Activated CD8-positive, alpha-beta memory T cell treated with anti-CD3 and anti-CD28 coated beads, Interleukin-2, amount 50 U/mL, for 4 hours (primary cell): ENCODE measurements around the gene STX12.
"Not testable (repeated sequence)": the region's sequence is repeated elsewhere in the genome, so short reads cannot be mapped to it uniquely, and the experiment has no call there.

Experiments
- DNase-seq: peaks from one replicate; pipeline ENCODE4 v3.0.0-alpha.2; 2020

Gene STX12

DNA sequence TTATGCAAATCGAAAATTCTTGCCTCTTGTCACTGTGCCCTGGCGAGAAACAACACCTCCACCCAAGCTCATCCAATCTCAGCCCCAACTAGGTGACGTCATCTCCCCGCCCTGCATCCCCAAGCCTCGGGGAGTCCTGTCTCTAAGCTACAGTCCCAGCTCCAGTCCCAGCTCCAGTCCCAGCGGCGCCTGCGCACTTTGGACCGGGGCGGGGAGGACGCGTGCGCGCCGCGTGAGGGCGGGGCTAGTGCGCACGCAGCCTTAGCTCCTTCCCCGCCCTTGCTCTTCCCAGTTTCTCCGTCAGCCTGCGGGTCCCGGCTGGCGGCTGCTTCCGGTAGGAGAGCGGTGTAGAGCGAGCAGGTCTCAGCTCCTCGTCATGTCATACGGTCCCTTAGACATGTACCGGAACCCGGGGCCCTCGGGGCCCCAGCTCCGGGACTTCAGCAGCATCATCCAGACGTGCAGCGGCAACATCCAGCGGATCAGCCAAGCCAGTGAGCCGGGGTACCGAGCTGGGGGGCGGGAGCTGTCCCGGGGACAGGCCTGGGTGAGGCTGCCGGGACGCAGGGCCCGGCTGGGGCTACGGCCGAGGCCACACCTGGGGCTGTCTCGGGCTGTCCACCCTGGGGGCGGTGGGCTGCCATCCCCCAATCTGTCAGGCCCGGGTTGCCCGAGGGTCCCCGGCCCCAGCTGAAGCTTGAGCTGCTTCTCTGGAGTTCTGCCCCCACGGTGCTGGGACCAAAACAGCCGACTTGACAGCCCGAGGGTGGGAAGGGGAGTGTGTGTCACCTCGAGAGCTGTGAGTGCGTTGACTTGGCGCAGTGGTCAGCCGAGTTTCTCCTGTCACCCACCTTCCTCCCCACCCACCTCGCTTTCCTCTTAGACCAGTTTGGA, at the start of gene STX12:
Gene STX12, plus strand, starts transcription at position 288 of the 894 bp plus-strand sequence. Its CDS starts 89 bp downstream, at position 377.
- peak; percentile 97 for DNase-seq

DNA sequence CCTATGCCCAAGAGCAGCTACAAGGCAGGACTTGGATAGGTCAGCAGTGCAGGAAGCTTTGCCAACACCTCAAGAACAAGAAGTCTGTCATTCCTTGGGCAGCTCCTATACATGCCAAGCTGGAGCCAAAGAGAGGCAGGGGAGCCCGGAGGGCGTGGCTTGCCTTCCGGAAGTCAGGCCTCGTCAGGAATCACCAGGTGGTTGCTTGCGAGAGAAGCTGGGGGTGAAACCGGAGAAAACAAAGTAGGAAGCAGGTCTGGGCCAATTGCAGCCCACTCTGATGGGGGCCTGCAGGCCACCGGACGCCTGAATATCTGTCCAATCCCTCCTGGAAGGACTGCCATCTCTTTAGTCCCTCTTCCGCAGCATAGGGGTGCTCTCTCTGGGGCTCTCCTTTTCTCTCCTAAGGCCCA, 48.1 kb upstream of the STX12 start:
- no peak for DNase-seq

DNA sequence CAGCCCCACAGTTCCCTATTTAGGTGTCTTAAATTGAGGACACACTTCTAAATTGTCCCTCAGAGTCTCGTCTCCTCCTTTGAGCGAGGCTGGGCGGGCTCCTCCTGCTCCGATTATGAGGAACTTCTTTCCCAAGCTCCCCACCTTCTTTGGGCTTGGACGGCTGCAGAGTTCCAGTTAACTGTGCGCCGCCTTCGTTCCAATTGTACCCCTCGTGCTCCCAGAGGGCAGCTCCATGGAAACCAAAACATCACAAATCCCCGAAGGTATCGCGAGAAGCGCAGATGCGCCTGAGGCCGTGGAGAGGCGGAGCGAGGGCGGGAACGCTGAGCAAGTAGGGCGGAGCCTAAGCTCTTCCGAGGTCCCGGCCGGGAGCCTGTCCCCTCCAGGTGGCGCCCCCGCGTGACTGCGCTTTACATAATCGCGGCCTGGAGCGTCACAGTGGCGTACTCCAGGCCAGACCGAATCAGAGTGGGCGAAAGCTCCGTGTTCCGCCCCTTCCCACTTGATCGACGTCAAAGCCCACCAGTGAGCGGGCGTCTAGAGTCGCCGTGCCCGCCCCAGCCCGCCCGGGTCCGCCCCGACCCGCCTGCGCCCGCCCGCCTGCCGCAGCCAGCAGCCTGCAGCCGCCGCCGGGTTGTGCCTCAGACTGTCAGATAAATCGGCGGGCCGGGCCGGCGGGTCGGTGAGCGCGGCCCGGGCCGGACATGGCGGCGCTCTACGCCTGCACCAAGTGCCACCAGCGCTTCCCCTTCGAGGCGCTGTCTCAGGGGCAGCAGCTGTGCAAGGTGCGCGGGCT, 47.4 kb upstream of the STX12 start, which contains the start of gene FAM76A:
Gene FAM76A, plus strand, starts transcription at position 588 of the 799 bp plus-strand sequence. Its CDS starts 120 bp downstream, at position 708.
- peak; percentile 99 for DNase-seq

DNA sequence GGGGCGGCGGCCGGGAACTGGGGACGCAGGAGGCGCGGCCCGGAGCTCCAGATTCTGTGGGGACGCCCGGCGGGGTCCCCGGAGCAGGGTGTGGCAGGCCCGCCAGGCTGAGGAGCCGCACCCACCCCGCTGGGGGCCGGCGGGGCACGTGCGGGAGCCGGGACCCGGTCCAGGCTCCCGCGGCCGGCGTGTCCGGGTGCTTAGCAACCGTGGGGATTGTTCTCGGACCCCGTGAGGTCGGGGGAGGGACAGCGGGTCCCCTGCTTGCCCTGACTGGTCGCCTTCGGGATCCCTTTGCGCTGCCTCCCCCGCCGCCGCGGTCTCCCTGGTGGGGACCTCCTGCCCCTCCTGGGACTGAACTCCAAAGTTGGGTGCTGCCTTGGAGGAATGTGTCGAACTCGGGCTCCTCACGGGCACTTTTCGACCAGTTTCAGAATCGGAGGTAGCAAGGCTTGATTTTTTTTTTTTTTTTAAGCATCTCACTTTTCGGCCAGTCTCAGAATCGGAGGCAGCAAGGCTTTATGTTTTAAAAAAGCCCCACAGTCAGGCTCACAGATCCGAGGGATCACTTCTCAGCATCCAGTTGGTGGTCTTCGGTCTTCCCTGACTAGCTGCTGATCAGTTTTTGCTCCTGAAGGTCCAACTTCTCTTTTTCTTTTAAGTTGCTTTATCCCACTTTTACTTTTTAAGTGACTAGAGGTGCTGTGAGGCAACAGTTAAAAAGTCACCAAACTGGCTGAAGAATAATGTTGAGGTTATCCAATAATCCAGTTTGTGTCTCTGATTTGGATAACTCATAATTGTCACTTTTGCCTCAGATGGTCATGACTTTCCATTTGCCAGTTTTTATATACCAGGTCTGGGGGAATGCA, 46.6 kb upstream of the STX12 start:
- DNase-seq: peak; percentile 34

DNA sequence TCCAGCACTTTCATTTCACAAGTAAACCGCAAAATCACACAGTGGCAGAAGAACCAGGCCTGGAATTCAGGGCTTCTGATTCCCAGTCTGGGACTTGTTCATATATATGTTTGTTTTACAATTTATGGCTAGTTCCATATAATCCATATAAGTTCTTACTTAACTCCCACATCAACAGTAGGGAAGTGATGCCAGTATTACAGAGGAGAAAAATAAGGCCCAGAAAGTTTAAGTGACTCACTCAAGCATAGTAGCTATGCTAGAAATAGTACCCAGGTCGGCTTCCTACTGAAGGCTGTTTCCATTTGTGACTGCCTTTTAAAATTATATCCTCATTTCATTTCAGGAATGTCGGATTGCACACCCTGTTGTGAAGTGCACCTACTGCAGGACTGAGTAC, 45.9 kb upstream of the STX12 start:
- DNase-seq: no peak

DNA sequence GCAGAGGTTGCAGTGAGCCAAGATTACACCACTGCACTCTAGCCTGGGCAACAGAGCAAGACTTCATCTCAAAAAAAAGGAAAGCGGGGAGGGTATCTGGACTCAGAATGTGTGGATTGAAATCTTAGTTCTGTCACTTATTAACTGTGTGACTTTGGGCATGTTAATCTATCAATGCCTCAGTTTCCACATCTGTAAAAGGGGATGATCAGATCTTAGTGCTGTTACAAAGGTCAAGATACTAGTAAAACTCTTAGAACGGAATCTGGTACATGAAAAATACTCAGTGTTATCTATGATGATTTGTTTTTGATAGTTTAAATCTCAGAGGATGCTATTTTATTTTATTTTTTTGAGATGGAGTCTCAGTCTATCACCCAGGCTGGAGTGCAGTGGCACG, 36.8 kb upstream of the STX12 start:
- DNase-seq: no peak

DNA sequence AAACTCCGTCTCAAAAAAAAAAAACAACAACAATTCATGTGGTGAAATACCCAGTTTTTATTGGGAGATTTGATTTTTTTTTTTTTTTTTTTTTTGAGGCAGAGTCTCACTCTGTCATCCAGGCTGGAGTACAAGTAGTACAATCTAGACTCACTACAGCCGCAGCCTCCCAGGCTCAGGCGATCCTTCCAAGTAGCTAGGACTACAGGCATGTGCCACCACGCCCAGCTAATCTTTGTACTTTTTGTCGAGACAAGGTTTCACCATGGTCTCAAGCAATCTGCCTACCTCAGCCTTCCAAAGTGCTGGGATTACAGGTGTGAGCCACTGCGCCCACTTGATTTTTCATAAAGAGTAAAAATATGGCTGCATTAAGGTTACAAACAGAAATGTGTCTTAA, 31.9 kb upstream of the STX12 start:
- no peak for DNase-seq

DNA sequence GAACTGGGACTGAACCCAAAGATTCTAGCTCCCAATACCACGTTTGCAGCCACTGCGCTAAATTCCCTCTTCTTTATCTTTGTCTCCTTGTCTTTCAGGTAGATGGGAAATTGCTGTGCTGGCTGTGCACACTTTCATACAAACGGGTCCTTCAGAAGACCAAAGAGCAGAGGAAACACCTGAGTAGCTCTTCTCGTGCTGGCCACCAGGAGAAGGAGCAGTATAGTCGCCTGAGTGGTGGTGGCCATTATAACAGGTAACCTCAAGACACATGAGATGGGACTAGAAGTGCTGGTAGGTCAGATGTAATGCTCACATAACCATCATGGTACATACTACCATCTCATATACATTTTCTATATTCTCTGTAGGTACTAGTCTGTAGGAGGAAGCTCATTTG, 28.5 kb upstream of the STX12 start:
- no peak for DNase-seq

DNA sequence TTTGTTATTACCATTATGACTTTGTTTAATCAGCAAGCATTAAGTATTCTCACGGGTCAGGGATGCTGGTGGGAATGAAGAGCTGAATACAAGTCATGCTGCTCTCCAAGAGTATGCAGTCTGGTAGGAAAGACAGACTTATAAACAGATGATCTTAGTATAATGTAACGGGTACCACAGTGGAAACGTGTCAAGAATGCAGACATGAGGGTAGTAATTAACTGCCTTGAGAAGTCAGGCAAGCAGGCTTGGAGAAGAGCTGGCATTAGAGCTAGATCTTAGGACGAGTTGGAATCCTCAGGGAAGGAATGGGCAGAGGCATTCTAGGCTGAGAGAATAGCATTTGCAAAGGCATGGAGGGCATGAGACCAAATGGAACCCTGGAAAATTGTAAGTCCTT, 27.6 kb upstream of the STX12 start:
- no peak for DNase-seq

DNA sequence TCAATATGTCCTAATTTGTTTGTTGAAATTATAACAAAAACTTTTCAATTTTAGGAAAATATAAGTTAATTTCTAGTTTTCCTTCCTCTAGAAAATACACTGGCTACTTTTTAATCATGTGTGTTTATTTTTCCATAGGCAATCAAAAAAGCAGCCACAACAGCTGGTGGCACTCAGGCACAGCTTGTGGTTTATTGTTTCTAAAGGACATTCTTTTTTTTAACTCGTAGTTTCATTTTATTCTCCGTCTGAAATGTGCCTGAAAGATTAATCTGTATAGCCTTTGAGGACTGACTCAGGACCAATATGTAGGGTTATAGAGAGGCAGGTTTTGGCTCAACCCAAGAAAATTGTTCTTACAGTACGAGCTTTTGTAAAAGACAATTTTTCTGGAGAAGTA, 20.7 kb upstream of the STX12 start:
- no peak for DNase-seq

DNA sequence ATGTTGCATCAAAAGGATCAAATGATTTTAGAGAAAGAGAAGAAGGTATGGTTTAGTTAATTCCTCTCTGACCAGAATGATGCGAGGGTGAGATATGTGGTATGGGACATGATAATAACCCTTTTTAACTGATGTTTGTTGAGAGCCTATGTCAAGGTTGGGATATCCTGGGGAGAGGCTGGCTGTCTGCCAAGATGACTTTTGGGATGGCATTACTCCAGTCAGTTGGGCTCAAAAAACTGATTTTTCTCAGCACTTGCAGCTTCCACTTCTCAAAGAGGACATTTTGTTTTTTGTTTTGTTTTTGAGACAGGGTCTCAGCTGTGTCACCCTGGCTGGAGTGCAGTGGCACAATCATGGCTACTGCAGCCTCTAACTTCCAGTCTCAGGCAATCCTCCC, 17.7 kb upstream of the STX12 start:
- no peak for DNase-seq

DNA sequence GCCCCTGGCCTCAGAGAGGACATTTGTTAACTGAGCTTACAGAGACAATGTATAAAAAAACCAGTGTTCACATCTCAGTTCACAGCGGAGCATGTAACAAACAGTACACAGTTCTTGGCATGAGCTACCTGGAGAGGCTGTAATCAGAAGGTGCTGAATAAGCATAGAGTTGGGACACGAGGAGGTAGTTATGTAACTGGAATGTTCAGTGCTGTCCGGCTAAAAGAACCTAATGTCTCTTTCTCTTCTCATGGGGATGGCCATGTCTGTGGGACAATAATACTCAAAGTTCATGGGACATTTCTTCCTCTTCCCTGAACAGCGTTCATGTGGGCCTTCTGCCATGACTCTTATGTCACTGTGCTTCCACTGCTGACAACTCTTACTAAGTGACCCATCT, 17.2 kb upstream of the STX12 start:
- DNase-seq: no peak

DNA sequence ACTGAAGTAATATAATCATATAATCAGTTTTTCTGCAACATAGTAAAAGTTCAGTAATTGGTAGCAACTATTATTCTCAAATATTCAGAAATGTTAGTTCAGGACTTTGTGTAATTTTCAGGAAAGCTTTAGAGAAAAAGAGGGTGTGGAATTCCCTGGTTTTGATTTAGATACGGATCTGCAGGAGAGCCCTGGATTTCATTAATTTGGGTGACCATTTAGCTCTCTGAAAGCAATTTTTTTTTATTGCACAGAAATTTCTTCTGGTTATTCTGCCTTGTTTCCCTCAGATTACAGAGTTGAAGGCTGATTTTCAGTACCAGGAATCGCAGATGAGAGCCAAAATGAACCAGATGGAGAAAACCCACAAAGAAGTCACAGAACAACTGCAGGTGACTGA, 13.8 kb upstream of the STX12 start:
- no peak for DNase-seq

DNA sequence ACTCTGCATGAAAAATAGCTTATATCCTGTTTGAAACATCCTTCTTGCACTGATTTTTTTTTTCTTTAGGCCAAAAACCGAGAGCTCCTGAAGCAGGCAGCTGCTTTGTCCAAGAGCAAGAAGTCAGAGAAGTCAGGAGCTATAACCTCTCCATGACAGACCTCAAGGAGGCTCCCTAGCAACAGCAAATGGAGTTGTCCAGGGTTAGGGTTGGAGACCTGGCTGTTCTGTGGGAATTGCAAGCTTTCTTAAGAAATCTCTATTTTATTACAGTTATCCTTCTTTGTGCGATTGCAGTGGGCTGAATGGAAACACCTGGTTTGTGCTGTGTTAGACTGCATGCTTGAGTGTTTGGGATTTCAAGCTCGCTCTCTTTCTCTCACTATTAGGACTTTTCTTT, 12.6 kb upstream of the STX12 start:
- DNase-seq: no peak

DNA sequence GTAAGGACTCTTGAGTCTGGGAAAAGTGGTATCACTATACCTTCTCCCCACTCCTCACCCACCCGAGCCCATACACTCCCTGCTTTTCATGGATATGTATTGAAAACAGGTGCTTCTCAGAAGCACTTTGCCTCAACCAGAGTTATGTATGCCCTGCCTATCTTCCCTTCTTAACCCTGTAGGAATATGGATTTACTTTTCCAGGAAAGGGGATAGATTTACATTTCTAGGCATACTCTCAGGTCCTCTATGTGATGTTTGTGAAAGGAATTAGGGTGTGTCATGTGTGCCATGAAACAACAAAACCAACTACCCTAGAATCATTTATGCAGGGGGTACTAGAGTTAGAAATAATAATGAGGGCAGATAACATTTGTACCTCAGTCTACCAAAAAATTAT, 11.0 kb upstream of the STX12 start:
- no peak for DNase-seq

DNA sequence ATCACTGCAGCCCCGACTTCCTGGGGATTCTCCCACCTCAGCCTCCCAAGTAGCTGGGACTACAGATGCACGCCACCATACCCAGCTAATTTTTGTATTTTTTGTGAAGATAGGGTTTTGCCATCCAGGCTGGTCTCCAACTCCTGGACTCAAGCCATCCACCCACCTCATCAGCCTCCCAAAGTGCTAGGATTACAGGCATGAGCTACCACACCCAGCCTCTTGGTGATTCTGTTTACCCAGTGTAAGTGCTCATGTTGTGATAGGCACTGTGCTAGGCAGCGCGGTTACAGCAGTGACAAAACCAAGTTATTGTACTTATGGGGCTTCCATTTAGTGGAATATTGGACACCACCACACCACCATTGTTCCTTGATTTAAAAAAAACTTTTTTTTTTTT, 9.7 kb upstream of the STX12 start:
- no peak for DNase-seq

DNA sequence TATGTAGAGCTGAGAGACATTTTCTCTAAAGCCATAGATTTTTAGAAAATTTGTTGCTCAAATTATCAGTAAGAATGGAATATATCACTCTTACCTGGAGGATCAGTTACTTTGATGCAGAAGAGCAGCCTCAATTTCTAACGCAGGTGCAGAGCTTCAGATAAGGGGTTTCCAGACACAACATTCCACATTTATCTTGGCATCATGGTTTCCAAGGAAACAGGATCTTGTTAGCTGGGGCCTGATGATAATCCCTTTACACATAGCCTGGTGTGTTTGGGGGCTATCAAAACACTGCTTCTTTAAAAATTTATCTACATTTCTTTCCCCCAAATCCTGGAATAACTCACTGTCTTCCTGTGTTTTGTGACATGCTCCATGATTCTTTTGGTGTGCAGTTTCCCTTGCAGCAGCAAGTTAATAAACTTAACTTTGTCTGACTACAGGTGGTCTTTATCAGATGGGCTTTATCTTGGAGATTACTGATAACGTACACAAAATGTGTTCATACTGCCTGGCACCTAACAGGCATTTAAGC, 2.7 kb upstream of the STX12 start:
- no peak for DNase-seq

DNA sequence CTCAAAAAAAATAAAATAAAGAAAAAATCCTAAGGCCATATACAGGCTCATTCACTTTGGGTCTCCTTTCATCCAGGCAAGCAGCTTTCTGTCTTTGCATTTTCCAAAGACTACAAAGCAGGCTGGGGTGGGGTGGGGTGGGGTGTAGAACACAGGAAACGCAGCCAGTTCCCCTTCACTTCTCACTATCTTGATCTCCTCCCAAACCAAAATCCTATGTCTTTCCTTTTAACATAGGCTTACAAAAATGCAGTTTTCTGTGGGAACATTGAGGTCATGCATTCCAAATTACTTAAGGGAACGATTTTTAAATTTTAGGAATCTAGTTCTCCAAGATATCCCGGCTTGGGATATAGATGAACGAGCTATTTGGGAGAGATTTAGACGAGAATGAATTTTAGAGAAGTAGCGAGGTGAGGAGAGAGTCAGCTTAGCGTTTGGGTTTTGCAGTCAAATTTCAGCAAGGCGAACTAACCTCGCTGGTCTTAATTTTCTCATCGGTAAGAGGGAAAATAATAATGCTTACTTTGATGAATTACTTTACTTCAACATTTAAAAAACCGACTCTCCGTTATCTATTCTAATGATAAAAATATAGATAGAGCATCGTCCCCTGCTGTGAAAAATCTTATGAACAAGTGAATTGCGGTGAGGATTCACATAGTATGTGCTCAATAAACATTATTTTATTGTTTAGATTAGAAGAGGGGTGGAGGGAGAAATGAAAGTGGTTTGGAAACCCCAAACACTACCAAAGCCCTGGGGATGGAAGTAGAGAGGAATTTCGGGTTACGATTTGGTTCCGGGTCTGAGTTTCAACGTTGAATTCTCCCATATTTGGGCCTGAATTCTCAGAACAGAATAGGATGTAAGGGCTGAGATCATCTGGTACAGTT, 735 bp upstream of the STX12 start:
- no peak for DNase-seq

DNA sequence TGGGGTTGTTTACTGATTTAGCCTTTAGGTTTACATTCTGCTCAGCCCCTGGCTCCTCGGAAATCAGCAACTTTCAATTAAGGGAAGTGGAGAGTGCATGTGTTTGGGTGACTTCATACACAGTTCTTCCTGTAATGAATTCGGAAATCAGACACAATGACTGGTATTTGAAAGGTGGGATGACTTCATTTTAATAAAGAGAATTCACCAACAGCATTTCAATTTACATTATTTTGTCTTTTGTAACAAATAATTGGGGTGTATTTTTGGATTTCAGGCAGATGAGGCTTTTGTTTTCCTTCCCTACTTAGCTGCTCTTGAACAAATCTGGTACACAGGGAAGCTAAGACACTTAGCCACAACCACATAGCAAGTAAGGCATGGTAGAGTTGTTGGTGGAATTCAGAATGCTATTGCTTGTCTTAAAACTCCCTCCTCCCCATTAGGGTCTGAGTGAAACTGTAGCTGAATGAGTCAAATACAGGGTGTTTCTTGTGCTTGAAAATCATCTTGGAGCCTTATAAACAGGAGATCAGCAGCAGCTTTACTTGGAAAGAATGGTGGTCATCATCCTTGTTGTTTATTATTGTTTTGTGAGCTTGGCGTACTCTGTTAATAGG, 917 bp downstream of the STX12 start:
- DNase-seq: no peak

DNA sequence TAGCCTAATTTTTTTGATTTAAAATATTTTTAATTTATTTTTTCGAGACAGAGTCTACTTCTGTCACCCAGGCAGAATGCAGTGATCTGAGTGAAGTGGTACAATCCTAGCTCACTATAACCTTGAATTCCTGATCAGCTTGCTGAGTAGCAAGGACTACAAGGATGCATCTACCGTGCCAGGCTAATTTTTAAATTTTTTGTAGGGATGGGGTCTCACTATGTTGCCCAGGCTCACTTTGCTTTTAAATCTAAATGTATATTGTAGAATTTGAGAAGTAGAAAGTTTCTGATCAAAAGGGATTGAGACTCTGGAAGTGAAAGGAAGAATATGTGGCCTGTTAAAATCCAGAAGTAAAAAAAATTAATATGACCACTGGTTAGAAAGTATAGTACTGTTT, 1.6 kb downstream of the STX12 start:
- no peak for DNase-seq

DNA sequence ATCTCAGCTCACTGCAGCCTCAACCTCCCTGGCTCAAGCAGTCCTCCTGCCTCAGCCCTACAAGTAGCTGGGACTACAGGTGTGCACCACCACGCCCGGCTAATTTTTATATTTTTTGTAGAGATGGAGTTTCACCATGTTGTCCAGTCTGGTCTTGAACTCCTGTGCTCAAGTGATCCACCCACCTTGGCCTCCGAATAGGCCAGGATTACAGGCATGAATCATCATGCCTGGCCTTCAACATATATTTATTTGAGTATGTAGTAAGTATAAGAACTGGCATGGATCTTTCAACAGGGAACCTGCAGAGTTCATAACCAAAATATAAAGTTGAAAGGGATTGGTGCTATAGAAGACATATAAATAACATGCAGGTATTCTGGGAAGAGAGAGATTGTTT, 2.3 kb downstream of the STX12 start:
- DNase-seq: not testable (repeated sequence)
